ENCODE data around the gene DEPDC7. TPM values are rescaled to one million over a fixed set of nuclear protein-coding genes. Genes with fewer than 3 reads are reported as not detected.

Gene DEPDC7
- total and polyA plus RNA-seq, 2 of the 13 experiments (the other 11 are each of a cell fraction or from before 2014, with no cell fraction given) = 17.3 to 33.3 TPM

DNA sequence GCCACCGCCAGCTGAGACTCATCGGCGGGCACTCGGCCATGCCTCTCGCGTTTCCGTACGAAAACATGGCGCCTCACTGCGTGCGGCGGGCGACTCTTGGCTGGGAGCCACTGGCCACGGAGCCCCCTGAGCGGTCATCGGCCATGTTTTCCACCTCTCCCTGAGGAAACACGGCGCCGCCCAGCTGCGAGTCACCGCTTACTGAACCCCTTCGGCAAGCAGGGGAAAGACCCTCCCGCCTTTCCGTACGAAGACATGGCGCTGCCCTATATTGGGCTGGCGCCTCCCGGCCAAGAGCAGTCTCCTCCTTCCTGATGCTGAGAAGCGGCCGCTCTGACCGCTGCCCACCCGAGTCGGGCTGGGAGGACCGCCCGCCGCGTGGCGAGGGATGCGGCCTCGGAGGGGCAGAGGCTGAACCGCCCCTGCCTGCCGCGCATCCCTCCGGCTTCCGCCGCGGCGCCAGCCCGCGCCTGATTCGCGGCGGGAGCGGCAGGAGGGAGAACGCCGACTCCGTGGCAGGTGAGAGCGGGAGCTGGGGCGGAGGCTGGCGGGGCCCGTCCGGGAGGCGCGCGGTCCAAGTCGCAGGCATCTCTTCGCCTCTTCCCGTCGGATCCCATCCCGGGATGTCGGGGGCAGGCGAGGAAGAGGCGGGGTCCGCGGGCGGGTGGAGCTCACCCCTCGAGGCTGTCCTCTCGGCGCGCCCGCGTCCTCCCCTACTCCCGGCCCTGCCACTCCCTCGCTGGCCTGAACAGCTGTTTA, 23.8 kb downstream of the DEPDC7 start, which contains the start of gene TCP11L1 (continued):
- TF ChIP-seq, protein P1, sequence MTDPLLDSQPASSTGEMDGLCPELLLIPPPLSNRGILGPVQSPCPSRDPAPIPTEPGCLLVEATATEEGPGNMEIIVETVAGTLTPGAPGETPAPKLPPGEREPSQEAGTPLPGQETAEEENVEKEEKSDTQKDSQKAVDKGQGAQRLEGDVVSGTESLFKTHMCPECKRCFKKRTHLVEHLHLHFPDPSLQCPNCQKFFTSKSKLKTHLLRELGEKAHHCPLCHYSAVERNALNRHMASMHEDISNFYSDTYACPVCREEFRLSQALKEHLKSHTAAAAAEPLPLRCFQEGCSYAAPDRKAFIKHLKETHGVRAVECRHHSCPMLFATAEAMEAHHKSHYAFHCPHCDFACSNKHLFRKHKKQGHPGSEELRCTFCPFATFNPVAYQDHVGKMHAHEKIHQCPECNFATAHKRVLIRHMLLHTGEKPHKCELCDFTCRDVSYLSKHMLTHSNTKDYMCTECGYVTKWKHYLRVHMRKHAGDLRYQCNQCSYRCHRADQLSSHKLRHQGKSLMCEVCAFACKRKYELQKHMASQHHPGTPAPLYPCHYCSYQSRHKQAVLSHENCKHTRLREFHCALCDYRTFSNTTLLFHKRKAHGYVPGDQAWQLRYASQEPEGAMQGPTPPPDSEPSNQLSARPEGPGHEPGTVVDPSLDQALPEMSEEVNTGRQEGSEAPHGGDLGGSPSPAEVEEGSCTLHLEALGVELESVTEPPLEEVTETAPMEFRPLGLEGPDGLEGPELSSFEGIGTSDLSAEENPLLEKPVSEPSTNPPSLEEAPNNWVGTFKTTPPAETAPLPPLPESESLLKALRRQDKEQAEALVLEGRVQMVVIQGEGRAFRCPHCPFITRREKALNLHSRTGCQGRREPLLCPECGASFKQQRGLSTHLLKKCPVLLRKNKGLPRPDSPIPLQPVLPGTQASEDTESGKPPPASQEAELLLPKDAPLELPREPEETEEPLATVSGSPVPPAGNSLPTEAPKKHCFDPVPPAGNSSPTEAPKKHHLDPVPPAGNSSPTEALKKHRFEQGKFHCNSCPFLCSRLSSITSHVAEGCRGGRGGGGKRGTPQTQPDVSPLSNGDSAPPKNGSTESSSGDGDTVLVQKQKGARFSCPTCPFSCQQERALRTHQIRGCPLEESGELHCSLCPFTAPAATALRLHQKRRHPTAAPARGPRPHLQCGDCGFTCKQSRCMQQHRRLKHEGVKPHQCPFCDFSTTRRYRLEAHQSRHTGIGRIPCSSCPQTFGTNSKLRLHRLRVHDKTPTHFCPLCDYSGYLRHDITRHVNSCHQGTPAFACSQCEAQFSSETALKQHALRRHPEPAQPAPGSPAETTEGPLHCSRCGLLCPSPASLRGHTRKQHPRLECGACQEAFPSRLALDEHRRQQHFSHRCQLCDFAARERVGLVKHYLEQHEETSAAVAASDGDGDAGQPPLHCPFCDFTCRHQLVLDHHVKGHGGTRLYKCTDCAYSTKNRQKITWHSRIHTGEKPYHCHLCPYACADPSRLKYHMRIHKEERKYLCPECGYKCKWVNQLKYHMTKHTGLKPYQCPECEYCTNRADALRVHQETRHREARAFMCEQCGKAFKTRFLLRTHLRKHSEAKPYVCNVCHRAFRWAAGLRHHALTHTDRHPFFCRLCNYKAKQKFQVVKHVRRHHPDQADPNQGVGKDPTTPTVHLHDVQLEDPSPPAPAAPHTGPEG (CRISPR knock-in tag; IDR thresholded peaks at IDR 0.05) = no peak; the same call in 1 of the 2 replicates
- no peak for TF ChIP-seq ZNF749 (CRISPR knock-in tag; IDR thresholded peaks at IDR 0.05; ENCODE audit: borderline replicate concordance)
- peak; percentile 74 for TF ChIP-seq AGO2 (optimal IDR thresholded peaks at IDR 0.05; ENCODE audit: low read depth, low read length)
- TF ChIP-seq, protein P2, sequence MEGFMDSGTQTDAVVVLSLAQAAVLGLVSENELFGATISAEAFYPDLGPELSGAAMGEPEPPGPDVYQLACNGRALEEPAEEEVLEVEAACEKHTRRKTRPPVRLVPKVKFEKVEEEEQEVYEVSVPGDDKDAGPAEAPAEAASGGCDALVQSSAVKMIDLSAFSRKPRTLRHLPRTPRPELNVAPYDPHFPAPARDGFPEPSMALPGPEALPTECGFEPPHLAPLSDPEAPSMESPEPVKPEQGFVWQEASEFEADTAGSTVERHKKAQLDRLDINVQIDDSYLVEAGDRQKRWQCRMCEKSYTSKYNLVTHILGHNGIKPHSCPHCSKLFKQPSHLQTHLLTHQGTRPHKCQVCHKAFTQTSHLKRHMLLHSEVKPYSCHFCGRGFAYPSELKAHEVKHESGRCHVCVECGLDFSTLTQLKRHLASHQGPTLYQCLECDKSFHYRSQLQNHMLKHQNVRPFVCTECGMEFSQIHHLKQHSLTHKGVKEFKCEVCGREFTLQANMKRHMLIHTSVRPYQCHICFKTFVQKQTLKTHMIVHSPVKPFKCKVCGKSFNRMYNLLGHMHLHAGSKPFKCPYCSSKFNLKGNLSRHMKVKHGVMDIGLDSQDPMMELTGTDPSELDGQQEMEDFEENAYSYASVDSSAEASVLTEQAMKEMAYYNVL (CRISPR knock-in tag; IDR thresholded peaks at IDR 0.05; ENCODE audit: borderline replicate concordance) = peak; percentile 60; the same call in 1 of the 2 replicates
- TF ChIP-seq PHF8 (CRISPR knock-in tag; IDR thresholded peaks at IDR 0.05) = peak; percentile 78; the same call in 1 of the 2 replicates
- TF ChIP-seq, protein P3, sequence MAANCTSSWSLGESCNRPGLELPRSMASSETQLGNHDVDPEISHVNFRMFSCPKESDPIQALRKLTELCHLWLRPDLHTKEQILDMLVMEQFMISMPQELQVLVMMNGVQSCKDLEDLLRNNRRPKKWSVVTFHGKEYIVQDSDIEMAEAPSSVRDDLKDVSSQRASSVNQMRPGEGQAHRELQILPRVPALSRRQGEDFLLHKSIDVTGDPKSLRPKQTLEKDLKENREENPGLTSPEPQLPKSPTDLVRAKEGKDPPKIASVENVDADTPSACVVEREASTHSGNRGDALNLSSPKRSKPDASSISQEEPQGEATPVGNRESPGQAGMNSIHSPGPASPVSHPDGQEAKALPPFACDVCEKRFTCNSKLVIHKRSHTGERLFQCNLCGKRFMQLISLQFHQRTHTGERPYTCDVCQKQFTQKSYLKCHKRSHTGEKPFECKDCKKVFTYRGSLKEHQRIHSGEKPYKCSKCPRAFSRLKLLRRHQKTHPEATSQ (CRISPR knock-in tag; IDR thresholded peaks at IDR 0.05; ENCODE audit: borderline replicate concordance) = peak; percentile 91
- peak; percentile 84 for TF ChIP-seq ZNF263 (CRISPR knock-in tag; IDR thresholded peaks at IDR 0.05)
- TF ChIP-seq ZNF607 (CRISPR knock-in tag; IDR thresholded peaks at IDR 0.05; ENCODE audit: borderline replicate concordance) = peak; percentile 56; the same call in 1 of the 2 replicates
- no peak for TF ChIP-seq ZNF878 (CRISPR knock-in tag; IDR thresholded peaks at IDR 0.05)
- peak; percentile 55 for TF ChIP-seq IRF2 (CRISPR knock-in tag; IDR thresholded peaks at IDR 0.05)
- TF ChIP-seq ZNF570 (CRISPR knock-in tag; IDR thresholded peaks at IDR 0.05; ENCODE audit: borderline replicate concordance) = no peak
- TF ChIP-seq, protein P4, sequence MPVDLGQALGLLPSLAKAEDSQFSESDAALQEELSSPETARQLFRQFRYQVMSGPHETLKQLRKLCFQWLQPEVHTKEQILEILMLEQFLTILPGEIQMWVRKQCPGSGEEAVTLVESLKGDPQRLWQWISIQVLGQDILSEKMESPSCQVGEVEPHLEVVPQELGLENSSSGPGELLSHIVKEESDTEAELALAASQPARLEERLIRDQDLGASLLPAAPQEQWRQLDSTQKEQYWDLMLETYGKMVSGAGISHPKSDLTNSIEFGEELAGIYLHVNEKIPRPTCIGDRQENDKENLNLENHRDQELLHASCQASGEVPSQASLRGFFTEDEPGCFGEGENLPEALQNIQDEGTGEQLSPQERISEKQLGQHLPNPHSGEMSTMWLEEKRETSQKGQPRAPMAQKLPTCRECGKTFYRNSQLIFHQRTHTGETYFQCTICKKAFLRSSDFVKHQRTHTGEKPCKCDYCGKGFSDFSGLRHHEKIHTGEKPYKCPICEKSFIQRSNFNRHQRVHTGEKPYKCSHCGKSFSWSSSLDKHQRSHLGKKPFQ (CRISPR knock-in tag; IDR thresholded peaks at IDR 0.05; ENCODE audit: insufficient replicate concordance) = peak; percentile 66
- TF ChIP-seq FOXA3 (CRISPR knock-in tag; IDR thresholded peaks at IDR 0.05) = 0 out of 2 replicates have a peak, but pooled peaks have one; percentile 17
- TF ChIP-seq NCOR1 (IDR thresholded peaks at IDR 0.05; ENCODE audit: borderline replicate concordance, low read length) = no peak
